ENCODE measurements around the gene SLC27A3. TPM values are rescaled to one million over a fixed set of nuclear protein-coding genes. Genes with fewer than 3 reads are reported as not detected.

Gene SLC27A3
- total and polyA plus RNA-seq, 10 of the 15 experiments (the other 5 are each of a cell fraction or from before 2014, with no cell fraction given) = 2.6 to 18.1 (median 8.3) TPM

- H3K4me3 ChIP-seq = no peak overlapping the region
- no peaks in the 10 kb centered on the region for H3K4me1 ChIP-seq (ENCODE audit: control insufficient read depth, insufficient read depth, low read length)
- no peak for DNase-seq (ENCODE audit: low read depth, low spot score)
- H3K27ac ChIP-seq (ENCODE audit: control insufficient read depth, insufficient read depth) = no peak overlapping the region
- intact Hi-C loops (cut with micrococcal nuclease; ENCODE audit: unreplicated experiment) (no loop called here), in situ Hi-C loops (cut with MboI) (no loop called here)
- no peak for TF ChIP-seq SREBF1 (IDR thresholded peaks at IDR 0.05; ENCODE audit: low read length)
- TF ChIP-seq SIN3A (IDR thresholded peaks at IDR 0.05; ENCODE audit: low read depth, low read length) = no peak
- no peak for TF ChIP-seq HDAC6 (IDR thresholded peaks at IDR 0.05; ENCODE audit: unreplicated experiment)
- no peak for TF ChIP-seq ETV6 (conservative IDR thresholded peaks at IDR 0.05 in 1 of 2, IDR thresholded peaks at IDR 0.05 in 1 of 2; ENCODE audit: borderline replicate concordance in 1 of 2, low read depth in 1 of 2)
- no peak for TF ChIP-seq ZNF384 (IDR thresholded peaks at IDR 0.05; ENCODE audit: borderline replicate concordance, low read depth, low read length)
- H3K79me2 ChIP-seq (ENCODE audit: control insufficient read depth, insufficient read depth, low read length) = no peaks in the 10 kb centered on the region
- no peak for FAIRE-seq
- peaks cover 30 to 64% of the 10 kb centered on the region in 2 experiments for H3K36me3 ChIP-seq (ENCODE audit: control insufficient read depth in 2 of 2, insufficient read depth in 2 of 2, low read length in 1 of 2)
- no peaks in the 10 kb centered on the region for H4K20me1 ChIP-seq (ENCODE audit: control insufficient read depth, insufficient read depth)
- SMC1A ChIA-PET (ENCODE audit: uncharacterized antibody, unreplicated experiment) = interaction anchor here (1.2 to 1.3 kb wide), 2 partner anchors 12 to 44 kb away, joined by 3 to 5 read pairs; partner anchors contain the start of gene SLC27A3
- ATAC-seq = no peak
- H3K4me2 ChIP-seq (ENCODE audit: control insufficient read depth, insufficient read depth) = no peak overlapping the region
- POLR2A ChIA-PET = no interaction called here
- no peak overlapping the region for H2AFZ ChIP-seq (ENCODE audit: control insufficient read depth, low read depth, low read length)
- 94% methylated on average over 7 of the region's 7 CpGs for WGBS (ENCODE audit: insufficient coverage, insufficient replicate concordance, low lambda C conversion rate, missing lambda C conversion rate)
- CTCF ChIA-PET = interaction anchor here (0.6 to 1.5 kb wide), 3 partner anchors 43 to 253 kb away, joined by 3 to 7 read pairs (median 4); no protein-coding TSS in a partner anchor
- H3K9ac ChIP-seq (ENCODE audit: control insufficient read depth, insufficient read depth, low read length) = no peak overlapping the region
- RAD21 ChIA-PET (ENCODE audit: unreplicated experiment) = no interaction called here
- no peaks in the 10 kb centered on the region for H3K27me3 ChIP-seq (replicated peaks in 1 of 2; ENCODE audit: control insufficient read depth in 2 of 2, insufficient read depth in 2 of 2, low read length in 1 of 2)
- no TSS peak for BruUV-seq (replicated peaks)
- no peaks in the 10 kb centered on the region for H3K9me3 ChIP-seq (replicated peaks; ENCODE audit: control insufficient read depth, insufficient read depth, low read length)
These were observed 11.6 kb upstream of the SLC27A3 start for GRCh38 chr1:153763365-153764225.

GRCh38 chr1:153764310-153764709 is 10.9 kb upstream of the SLC27A3 start:
- ChIA-PET RAD21 (ENCODE audit: unreplicated experiment) (no interaction called here), POLR2A (interaction anchor here (1.0 kb wide), 1 partner anchor 11 kb away, joined by 3 read pairs; the partner anchor contains the start of gene SLC27A3), CTCF (interaction anchor here (1.5 kb wide), 1 partner anchor 87 kb away, joined by 7 read pairs; no protein-coding TSS in a partner anchor), SMC1A (ENCODE audit: uncharacterized antibody, unreplicated experiment) (interaction anchor here (1.2 to 1.3 kb wide), 2 partner anchors 11 to 44 kb away, joined by 3 to 5 read pairs; partner anchors contain the start of gene SLC27A3)
- H3K4me2 ChIP-seq (ENCODE audit: control insufficient read depth, insufficient read depth) = no peak overlapping the region
- intact Hi-C loops (cut with micrococcal nuclease; ENCODE audit: unreplicated experiment) (no loop called here), in situ Hi-C loops (cut with MboI) (no loop called here)
- 100% methylated on average over 5 of the region's 5 CpGs for WGBS (ENCODE audit: insufficient coverage, insufficient replicate concordance, low lambda C conversion rate, missing lambda C conversion rate)
- no peaks in the 10 kb centered on the region for H3K4me1 ChIP-seq (ENCODE audit: control insufficient read depth, insufficient read depth, low read length)
- DNase-seq (ENCODE audit: low read depth, low spot score) = no peak
- H3K36me3 ChIP-seq (ENCODE audit: control insufficient read depth in 2 of 2, insufficient read depth in 2 of 2, low read length in 1 of 2) = peaks cover 34 to 63% of the 10 kb centered on the region in 2 experiments
- no peaks in the 10 kb centered on the region for H3K9me3 ChIP-seq (replicated peaks; ENCODE audit: control insufficient read depth, insufficient read depth, low read length)
- no peak for ATAC-seq
- no peaks in the 10 kb centered on the region for H4K20me1 ChIP-seq (ENCODE audit: control insufficient read depth, insufficient read depth)
- H3K4me3 ChIP-seq = no peak overlapping the region
- H3K9ac ChIP-seq (ENCODE audit: control insufficient read depth, insufficient read depth, low read length) = no peak overlapping the region
- FAIRE-seq = no peak
- no peak overlapping the region for H2AFZ ChIP-seq (ENCODE audit: control insufficient read depth, low read depth, low read length)
- H3K79me2 ChIP-seq (ENCODE audit: control insufficient read depth, insufficient read depth, low read length) = no peaks in the 10 kb centered on the region
- no TSS peak for BruUV-seq (replicated peaks)
- H3K27me3 ChIP-seq (replicated peaks in 1 of 2; ENCODE audit: control insufficient read depth in 2 of 2, insufficient read depth in 2 of 2, low read length in 1 of 2) = no peaks in the 10 kb centered on the region
- H3K27ac ChIP-seq (ENCODE audit: control insufficient read depth, insufficient read depth) = no peak overlapping the region
- TF ChIP-seq SMARCA5 (IDR thresholded peaks at IDR 0.05) = no peak
- no peak for TF ChIP-seq MEF2B (IDR thresholded peaks at IDR 0.05; ENCODE audit: partially characterized antibody, poor library complexity, severe bottlenecking)
- TF ChIP-seq HDAC6 (IDR thresholded peaks at IDR 0.05; ENCODE audit: unreplicated experiment) = no peak
- TF ChIP-seq BCLAF1 (IDR thresholded peaks at IDR 0.05) = no peak
- no peak for TF ChIP-seq BHLHE40 (IDR thresholded peaks at IDR 0.05; ENCODE audit: borderline replicate concordance in 1 of 2, low read depth in 2 of 2, low read length in 1 of 2)
- no peak for TF ChIP-seq IKZF1 (conservative IDR thresholded peaks at IDR 0.05)
- TF ChIP-seq CBX5 (IDR thresholded peaks at IDR 0.05; ENCODE audit: low read depth) = no peak
- no peak for TF ChIP-seq POLR2AphosphoS2 (IDR thresholded peaks at IDR 0.05; ENCODE audit: low read depth, low read length)

All from GM12878 (cell line).